ENCODE measurements around the gene B3GALT5.

- TF ChIP-seq CTCF (IDR thresholded peaks at IDR 0.05), result no peak
- TF ChIP-seq POLR2A (IDR thresholded peaks at IDR 0.05), result no peak
These were observed 43.5 kb downstream of the B3GALT5 start for GRCh38 chr21:39656209-39656608.

All from prostate gland (tissue), 2 donors.